DND-41 (cell line): ENCODE results near the gene PLCB4.
"Not testable (repeated sequence)": the region's sequence is repeated elsewhere in the genome, so short reads cannot be mapped to it uniquely, and the experiment has no call there.

Source experiments
- ATAC-seq: fragments of 200-7000 bp; cut with Tn5 transposase; 3 replicates; pipeline ENCODE4 v1.9.1; 2021; ENCODE audit warnings: low read depth; ENCODE audit not compliant: insufficient read depth
- DNase-seq: peaks from one replicate; pipeline ENCODE4 v3.0.0-alpha.2; 2020
- H2AFZ ChIP-seq: 2 replicates; pipeline ENCODE4 v1.6.0; 2012; ENCODE audit warnings: low read depth, low read length
- H3K27ac ChIP-seq: 2 replicates; pipeline ENCODE4 v1.5.1; 2012; ENCODE audit warnings: low read length, inconsistent platforms
- H3K27me3 ChIP-seq: fragments of 200-600 bp; sonication (generic); 2 replicates; pipeline ENCODE4 v1.6.0; 2012; ENCODE audit warnings: low read length, mild to moderate bottlenecking, inconsistent platforms; ENCODE audit not compliant: insufficient read depth, poor library complexity
- H3K36me3 ChIP-seq: 2 replicates; pipeline ENCODE4 v1.5.1; 2012; ENCODE audit warnings: low read length, inconsistent platforms; ENCODE audit not compliant: insufficient read depth
- H3K4me1 ChIP-seq: 2 replicates; pipeline ENCODE4 v1.5.1; 2012; ENCODE audit warnings: mild to moderate bottlenecking, low read length; ENCODE audit not compliant: insufficient read depth
- H3K4me2 ChIP-seq: 2 replicates; pipeline ENCODE4 v1.6.0; 2012; ENCODE audit warnings: mild to moderate bottlenecking, moderate library complexity, low read length, inconsistent platforms; ENCODE audit not compliant: insufficient read depth
- H3K4me3 ChIP-seq, 2 experiments: fragments of 200-600 bp in 1 of 2; shearing (Covaris generic) in 1 of 2; 2 replicates each; pipeline ENCODE4 v1.5.1; 2012 to 2016; ENCODE audit warnings: inconsistent platforms in 2 of 2, low read length in 2 of 2, mild to moderate bottlenecking in 2 of 2, low read depth in 1 of 2, moderate library complexity in 1 of 2
- H3K79me2 ChIP-seq: 2 replicates; pipeline ENCODE4 v1.6.0; 2012; ENCODE audit warnings: low read length, inconsistent platforms; ENCODE audit not compliant: insufficient read depth
- H3K9ac ChIP-seq: 2 replicates; pipeline ENCODE4 v1.6.0; 2012; ENCODE audit warnings: low read depth, mild to moderate bottlenecking, inconsistent platforms, low read length, moderate library complexity
- H3K9me3 ChIP-seq: 2 replicates; pipeline ENCODE4 v1.5.1; 2012; ENCODE audit warnings: low read length, moderate library complexity, mild to moderate bottlenecking, inconsistent platforms; ENCODE audit not compliant: insufficient read depth, severe bottlenecking
- H4K20me1 ChIP-seq: 2 replicates; pipeline ENCODE4 v1.6.0; 2012; ENCODE audit warnings: low read length; ENCODE audit not compliant: insufficient read depth
- CTCF ChIP-seq: IDR thresholded peaks from 2 replicates; pipeline ENCODE4 v1.5.1; 2012; ENCODE audit warnings: borderline replicate concordance, low read length, moderate library complexity, mild to moderate bottlenecking; ENCODE audit not compliant: poor library complexity, severe bottlenecking; ENCODE audit errors: extremely low read depth
- EZH2 ChIP-seq: IDR thresholded peaks from 3 replicates; pipeline ENCODE4 v1.6.1; 2012; ENCODE audit warnings: borderline replicate concordance, low read depth, mild to moderate bottlenecking, moderate library complexity, low read length, inconsistent platforms; ENCODE audit not compliant: severe bottlenecking

PLCB4 gene

DNA sequence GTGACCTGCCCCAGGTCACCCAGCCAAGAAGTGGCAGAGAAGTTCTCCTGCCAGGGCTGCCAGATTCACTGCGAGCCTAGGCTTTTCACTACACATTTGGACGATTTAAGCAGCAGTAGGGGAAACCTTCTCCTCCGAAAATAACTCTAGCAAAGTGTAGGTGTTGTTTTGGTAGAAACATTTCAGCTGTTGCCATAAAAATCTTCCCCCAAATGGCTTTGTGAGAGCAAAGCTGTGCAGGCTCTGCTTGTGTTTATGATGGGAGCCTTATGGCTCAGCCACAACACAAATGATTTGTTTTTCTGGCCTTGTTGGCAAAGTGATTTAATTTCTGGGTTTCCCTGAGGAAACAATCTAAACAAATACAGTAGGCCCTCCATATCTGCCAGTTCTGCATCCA is 81.8 kb downstream of the PLCB4 start:
- Histone ChIP-seq H3K9me3 (peaks cover 4% of the 10 kb centered on the region), H3K79me2 (no peaks in the 10 kb centered on the region), H4K20me1 (no peaks in the 10 kb centered on the region), H3K27me3 (no peaks in the 10 kb centered on the region), H3K4me2 (no peak overlapping the region), H2AFZ (no peak overlapping the region), H3K4me3 (no peak overlapping the region), H3K9ac (no peak overlapping the region), H3K36me3 (no peaks in the 10 kb centered on the region), H3K27ac (no peak overlapping the region), H3K4me1 (peaks cover 1% of the 10 kb centered on the region)
- no peak for ATAC-seq
- TF ChIP-seq CTCF (no peak), EZH2 (no peak)
- DNase-seq, result no peak

- not testable (repeated sequence) for H3K4me1 ChIP-seq, H3K4me3 ChIP-seq, H2AFZ ChIP-seq, H4K20me1 ChIP-seq, H3K79me2 ChIP-seq, H3K27ac ChIP-seq, H3K9ac ChIP-seq, H3K27me3 ChIP-seq, ATAC-seq, H3K4me2 ChIP-seq, H3K36me3 ChIP-seq, DNase-seq, H3K9me3 ChIP-seq
These were observed 83.3 kb downstream of the PLCB4 start for GRCh38 chr20:9152139-9152538.

GRCh38 chr20:9154464-9155024 is 85.7 kb downstream of the PLCB4 start:
- Histone ChIP-seq H4K20me1 (no peaks in the 10 kb centered on the region), H3K4me1 (no peaks in the 10 kb centered on the region), H3K4me3 (no peak overlapping the region), H3K36me3 (no peaks in the 10 kb centered on the region), H3K79me2 (no peaks in the 10 kb centered on the region), H3K27me3 (no peaks in the 10 kb centered on the region), H3K9me3 (peaks cover 4% of the 10 kb centered on the region), H3K9ac (no peak overlapping the region), H3K4me2 (no peak overlapping the region), H2AFZ (no peak overlapping the region), H3K27ac (no peak overlapping the region)
- TF ChIP-seq CTCF (no peak), EZH2 (no peak)
- ATAC-seq (no peak), DNase-seq (no peak)

GRCh38 chr20:9156529-9157280 is 87.8 kb downstream of the PLCB4 start:
- Histone ChIP-seq H3K79me2 (no peaks in the 10 kb centered on the region), H2AFZ (no peak overlapping the region), H3K36me3 (no peaks in the 10 kb centered on the region), H3K4me2 (no peak overlapping the region), H4K20me1 (no peaks in the 10 kb centered on the region), H3K4me1 (peaks cover 11% of the 10 kb centered on the region), H3K9ac (no peak overlapping the region), H3K27me3 (peaks cover 3% of the 10 kb centered on the region), H3K4me3 (no peak overlapping the region), H3K9me3 (peaks cover 4% of the 10 kb centered on the region), H3K27ac (no peak overlapping the region)
- no peak for TF ChIP-seq CTCF
- no peak for TF ChIP-seq EZH2
- DNase-seq (no peak), ATAC-seq (no peak)
